Epithelial cell of esophagus (primary cell): Measurements from ENCODE around the gene ZNF541.
"Not testable (repeated sequence)": the region's sequence is repeated elsewhere in the genome, so short reads cannot be mapped to it uniquely, and the experiment has no call there.

Source experiments
- DNase-seq: peaks from one replicate; pipeline ENCODE4 v3.0.0; 2010; ENCODE audit warnings: low read depth
- H3K4me3 ChIP-seq: 2 replicates; pipeline ENCODE4 v1.5.1; 2011; ENCODE audit warnings: mild to moderate bottlenecking, low read length, control low read depth
- TF ChIP-seq, protein P1 (sequence below): IDR thresholded peaks from 2 replicates; pipeline ENCODE4 v1.5.1; 2011; ENCODE audit warnings: low read depth, mild to moderate bottlenecking, low read length, control low read depth, inconsistent platforms; ENCODE audit not compliant: insufficient read depth; ENCODE audit errors: missing control alignments

ZNF541 gene

DNA sequence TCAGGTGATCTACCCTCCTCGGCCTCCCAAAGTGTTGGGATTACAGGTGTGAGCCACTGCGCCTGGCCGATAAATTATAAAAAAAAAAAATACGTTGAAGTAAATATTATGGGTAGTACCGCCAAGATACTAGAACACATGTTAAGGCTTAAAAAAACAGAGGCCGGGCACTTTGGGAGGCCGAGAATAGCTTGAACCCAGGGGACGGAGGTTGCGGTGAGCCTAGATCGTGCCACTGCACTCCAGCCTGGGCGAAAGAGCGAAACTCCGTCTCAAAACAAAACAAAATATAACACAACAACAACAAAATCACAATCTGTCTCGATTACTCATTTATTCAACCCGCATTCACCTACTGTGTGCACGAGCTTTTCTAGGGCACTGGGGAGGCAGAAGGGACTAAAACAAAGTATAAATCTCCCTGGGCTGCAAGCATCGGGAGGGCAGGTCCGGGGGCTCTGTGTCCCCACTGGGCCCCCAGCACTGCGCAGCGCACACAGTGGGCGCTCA lies 34.7 kb upstream of the ZNF541 start:
- TF ChIP-seq, protein P1, sequence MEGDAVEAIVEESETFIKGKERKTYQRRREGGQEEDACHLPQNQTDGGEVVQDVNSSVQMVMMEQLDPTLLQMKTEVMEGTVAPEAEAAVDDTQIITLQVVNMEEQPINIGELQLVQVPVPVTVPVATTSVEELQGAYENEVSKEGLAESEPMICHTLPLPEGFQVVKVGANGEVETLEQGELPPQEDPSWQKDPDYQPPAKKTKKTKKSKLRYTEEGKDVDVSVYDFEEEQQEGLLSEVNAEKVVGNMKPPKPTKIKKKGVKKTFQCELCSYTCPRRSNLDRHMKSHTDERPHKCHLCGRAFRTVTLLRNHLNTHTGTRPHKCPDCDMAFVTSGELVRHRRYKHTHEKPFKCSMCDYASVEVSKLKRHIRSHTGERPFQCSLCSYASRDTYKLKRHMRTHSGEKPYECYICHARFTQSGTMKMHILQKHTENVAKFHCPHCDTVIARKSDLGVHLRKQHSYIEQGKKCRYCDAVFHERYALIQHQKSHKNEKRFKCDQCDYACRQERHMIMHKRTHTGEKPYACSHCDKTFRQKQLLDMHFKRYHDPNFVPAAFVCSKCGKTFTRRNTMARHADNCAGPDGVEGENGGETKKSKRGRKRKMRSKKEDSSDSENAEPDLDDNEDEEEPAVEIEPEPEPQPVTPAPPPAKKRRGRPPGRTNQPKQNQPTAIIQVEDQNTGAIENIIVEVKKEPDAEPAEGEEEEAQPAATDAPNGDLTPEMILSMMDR: no peak
- H3K4me3 ChIP-seq: peak overlapping the region; percentile 81
- no peak for DNase-seq

DNA sequence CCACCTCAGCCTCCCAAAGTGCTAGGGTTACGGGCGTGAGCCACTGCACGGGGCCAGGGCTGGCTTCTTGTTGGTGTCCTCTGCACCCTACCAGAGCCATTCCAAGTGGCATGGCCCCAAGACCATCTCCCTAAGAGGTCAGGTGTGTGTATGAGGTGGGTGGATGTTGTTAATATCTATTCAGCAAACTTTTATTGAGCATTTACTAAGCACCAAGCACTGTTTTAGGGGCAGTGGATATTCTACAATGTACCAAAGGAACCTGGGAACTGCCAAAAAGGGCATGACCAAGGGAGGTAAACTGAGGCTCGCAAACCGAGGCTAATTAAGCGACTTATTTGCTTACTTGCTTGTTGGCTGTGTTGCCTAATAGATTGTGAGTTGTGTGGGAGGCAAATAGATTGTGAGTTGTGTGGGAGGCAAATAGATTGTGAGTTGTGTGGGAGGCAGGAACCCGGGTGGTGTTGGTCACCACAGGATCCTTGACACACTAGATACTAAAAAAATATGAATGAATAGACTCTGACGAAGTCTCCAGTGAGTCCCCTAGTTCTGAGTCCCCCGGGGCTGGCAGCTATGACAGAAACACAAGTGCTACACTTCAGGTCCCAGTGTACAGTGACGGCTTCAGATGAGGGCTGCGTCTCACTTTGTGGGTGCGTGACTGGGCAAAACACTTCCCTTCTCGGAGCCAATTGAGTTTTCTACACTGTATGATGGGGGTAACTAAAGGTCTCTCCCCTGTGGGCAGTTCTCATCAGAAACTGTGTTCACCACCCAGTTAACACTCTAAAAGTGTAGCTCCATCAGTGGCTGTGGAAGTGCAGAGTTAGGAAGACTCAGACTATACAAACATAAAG lies 31.0 kb upstream of the ZNF541 start:
- TF ChIP-seq, protein P1: no peak
- no peak overlapping the region for H3K4me3 ChIP-seq
- DNase-seq: no peak

DNA sequence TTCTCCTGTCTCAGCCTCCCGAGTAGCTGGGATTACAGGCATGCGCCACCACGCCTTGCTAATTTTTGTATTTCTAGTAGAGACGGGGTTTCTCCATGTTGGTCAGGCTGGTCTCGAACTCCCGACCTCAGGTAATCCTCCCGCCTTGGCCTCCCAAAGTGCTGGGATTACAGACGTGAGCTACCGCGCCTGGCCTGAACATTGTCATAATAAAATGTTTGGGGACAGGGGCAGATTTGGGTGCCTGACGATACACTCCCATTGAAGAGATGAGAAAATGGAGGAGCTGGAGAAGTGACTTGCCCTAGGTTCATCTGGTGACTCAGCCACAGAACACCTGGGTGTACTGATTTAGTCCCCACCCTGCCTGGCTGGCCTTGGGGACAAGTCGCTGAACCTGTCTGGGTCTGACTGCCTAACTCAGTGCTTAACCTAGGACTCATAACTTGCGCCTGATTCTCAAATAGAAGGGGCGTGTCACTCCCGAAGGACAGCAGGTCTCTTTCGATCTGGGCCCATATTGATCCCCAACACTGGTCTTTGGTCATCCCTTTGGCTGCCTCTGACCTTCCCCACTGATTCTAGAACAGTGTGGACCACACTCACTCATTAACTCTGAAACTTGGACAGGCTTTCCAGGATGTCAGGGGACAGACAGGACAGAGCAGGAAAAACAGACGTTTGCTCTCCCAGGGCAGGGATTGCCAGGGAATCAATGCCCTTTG lies 28.4 kb upstream of the ZNF541 start:
- TF ChIP-seq, protein P1: no peak
- no peak overlapping the region for H3K4me3 ChIP-seq
- DNase-seq: peak; percentile 60

DNA sequence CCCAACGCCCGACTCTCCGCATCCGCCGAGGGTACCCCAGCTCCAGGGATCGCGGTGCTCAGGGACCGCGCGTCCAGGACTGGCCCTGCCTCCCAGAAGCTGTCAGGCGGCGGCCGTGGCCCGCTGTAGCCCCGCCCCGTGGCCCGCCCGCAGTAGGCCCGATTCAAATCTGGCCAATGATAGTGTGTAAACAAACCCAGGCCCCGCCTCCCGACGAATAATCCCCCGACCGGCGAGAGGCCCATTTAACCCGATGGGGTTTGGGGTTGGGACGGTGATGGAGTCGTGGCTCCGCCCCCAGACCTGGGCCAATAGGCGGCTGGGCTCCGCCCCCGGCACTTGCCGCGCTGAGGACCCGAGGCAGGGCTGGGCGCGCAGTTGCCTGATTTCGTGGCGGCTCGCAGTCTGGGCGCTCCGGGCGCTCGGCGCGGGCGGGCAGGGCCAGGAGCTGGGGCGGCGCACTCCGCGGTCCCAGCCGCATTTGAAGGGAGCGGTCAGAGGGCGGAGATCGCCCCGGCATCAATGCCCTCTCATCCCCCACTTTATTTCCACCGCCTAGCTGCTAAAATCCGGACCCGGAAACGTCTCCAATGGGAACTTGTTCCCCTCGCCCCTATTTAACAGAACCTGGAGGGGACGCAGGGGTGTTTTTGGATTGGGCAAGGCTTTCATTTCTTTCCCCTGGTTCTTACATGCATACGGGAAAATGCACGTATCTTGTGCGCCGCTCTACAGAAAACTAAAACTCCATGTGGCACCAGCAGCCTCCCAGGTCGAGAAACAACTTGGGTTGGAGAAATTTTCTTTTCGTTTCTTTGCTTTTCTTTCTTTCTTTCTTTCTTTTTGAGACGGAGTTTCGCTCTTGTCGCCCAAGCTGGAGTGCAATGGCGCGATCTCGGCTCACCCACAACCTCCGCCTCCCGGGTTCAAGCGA lies 27.6 kb upstream of the ZNF541 start:
- peak; percentile 99 for DNase-seq
- TF ChIP-seq, protein P1: no peak
- peak overlapping the region; percentile 74 for H3K4me3 ChIP-seq

DNA sequence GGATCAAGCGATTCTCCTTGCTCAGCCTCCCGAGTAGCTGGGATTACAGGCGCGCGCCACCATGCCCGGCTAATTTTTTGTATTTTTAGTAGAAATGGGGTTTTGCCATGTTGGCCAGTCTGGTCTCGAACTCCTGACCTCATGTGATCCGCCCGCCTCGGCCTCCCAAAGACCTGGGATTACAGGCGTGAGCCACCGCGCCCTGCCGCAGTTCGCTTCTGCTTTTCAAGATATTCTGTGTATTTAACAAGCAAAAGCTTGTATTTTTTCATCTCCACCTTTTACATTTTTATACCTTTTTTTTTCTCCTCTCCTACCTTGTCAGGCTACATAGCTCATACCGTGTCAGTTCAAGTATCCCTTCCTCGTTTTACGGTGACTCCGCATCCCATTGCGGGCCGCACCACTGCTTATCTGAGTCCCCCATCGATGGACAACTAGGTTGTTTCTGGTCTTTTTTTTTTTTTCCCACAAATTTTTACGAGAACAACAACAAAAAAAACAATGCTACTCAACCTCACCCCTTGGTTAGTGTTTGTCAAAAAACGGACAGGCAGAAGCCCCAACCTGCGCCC lies 26.8 kb upstream of the ZNF541 start:
- not testable (repeated sequence) for DNase-seq
- H3K4me3 ChIP-seq: peak overlapping the region; percentile 74

DNA sequence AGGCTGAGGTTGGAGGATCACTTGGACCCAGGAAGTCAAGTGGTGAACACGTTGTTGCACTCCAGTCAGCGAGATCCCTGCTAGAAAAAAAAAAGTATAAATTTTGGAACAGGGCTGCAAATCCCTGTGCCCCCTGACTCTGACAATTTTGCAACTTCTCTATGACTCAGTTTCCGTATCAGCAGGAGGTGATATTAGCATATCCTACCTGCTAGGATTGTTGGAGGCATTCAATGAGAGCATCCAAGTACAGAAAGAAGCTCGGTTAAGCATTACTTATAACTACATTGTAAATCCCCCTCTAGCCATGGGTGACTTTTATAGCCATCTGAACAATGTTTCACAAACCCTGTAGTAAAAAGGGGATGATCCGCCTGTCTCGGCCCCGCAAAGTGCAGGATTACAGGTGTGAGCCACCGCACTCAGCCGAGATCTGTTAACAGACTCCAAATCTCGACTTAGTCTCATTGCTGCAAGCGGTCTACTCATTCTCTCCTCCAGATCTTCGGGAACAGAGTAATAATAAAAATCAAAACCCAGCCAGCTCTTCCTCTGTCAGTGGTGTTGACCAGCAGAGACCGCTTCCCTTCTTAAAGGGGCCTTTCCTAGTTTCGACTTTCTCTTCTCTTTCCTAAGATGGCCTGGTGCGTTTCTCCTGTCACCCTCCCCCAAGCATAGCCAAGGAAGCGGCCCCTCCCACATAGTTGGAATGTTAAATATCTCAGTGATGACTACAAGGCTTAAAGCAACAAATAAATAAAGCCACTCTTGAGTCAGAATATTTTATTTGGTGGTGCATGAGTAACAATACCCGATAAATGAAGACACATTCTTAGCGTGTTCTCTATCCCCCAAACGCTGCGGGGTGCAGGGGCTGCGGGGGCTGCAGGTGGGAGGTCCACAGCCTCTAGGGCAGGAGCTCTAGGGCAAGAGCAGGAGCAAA lies 25.7 kb upstream of the ZNF541 start:
- peak; percentile 93 for DNase-seq
- H3K4me3 ChIP-seq: peak overlapping the region; percentile 74
- TF ChIP-seq, protein P1: no peak
